ENCODE measurements around the gene DPH3.
A peak's percentile ranks its signal among the peaks of the same experiment; 100 is the strongest.

The DPH3 gene

GRCh38 chr3:16253601-16254000 lies 11.1 kb downstream of the DPH3 start:
- DNase-seq: no peak

DNA sequence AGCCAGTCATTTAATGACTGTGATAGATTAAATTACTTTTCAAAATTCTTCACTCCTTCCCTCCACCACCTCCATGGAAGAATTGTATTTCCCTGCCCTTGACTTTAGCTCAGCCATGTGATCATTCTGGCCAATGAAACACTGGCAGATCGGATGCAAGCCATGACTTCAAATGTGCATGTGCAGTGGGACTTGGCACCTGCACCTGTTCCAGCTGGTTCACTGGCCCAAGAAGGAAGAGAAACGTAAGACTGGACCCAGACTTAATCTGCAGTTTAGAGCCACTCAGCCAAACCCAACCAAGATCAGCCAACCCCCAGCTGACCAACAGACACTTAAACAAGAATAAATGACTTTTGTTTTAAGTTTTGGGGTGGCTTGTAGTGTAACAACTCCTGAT lies 11.8 kb downstream of the DPH3 start:
- DNase-seq: no peak

DNA sequence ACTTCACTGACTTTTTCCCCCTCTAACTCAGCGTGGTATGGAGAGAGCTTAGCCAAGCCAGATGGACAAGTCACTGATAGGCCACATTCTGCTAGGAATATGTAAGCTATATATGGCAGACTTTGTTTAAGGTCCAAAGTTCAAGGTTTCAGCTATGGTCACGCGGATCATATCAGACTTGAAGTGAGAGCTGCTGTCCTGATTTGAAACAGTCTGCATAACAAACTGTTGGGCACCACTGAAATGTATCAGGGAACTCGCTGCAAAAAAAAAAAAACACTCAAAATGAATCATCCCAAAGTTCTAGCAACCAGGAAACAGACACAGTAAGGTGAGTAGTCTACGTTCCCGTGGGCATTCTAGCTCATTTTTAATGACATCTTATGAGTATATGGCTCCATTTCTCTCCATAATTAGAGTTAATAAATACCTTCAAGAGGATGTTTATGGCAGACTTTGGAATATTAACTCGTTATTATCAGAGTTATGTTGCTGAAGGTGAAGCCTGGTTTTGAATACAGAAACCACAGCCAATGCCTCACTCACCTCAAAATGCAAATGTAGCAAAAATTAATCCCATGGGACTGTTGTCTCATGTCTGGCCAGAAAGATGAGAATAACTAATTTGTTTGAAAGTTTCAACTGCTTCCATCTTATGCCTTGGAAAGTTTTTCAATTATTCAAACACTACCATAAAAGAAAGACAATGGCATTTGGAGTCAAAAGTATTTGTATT lies 12.3 kb downstream of the DPH3 start:
- DNase-seq: no peak

- no peak for DNase-seq
Measured at GRCh38 chr3:16251316-16252085, 13.2 kb downstream of the DPH3 start.

GRCh38 chr3:16249886-16250285 lies 14.9 kb downstream of the DPH3 start:
- DNase-seq: no peak

DNA sequence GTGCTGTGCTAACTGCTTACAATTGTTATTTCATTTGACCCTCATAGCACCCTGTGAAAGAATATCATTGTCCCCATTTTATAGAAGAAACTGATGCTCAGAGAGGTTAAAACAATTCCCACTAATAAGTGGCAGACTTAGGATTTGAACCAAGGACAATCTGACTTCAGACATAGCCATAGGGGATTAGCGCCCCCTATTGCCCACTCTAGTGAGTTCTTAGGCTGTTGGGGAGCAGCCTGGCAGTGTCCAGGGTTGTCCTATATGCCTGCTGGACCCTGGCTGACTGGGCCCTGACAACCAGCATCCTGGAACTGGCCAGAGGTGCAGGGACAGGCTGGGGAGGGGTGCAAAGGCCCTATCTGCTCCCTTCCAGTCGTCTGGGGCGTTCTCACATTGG lies 15.4 kb downstream of the DPH3 start:
- DNase-seq: no peak

- no peak for DNase-seq
Measured at GRCh38 chr3:16248556-16248955, 16.2 kb downstream of the DPH3 start.

GRCh38 chr3:16247282-16248061 lies 17.3 kb downstream of the DPH3 start:
- peak; percentile 52 for DNase-seq

- no peak for DNase-seq
Measured at GRCh38 chr3:16245609-16246008, 19.1 kb downstream of the DPH3 start.

DNA sequence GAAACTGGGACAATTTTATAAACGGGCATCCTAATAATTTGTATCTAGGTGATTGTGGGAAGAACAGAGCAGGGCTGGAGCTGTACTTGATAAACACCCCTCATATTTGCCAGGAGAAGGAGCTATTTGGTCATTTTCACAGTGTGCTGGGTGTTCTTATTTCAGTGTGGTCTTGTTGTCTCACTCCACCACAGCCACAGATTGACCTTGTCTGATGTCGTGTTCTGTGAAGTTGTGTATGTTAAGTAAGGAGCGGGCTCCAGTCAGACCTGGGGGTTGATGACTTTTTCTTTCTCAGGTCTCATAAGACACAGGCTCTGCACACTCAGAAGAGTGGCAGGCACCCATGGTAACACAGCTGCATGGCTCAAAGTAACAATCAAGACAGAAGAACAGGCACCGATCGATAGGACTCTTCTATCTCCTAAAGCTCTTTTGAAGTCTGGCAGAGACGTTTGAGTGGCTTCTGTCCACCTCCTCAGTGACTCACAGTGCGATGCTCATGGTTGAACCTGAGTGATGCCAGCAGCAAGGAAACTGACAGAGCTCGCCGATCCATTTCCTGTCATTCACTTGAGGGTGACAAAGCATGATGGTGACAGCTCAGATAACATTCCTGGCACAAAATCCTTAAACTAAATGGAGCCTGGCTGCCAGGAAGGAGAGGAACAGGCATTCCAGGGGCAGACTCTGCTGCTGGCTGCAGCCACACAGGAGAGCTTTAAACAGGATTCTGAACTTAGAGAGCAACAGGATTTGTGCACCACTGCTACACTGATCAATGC lies 20.8 kb downstream of the DPH3 start:
- no peak for DNase-seq

- DNase-seq: no peak
Measured at GRCh38 chr3:16242177-16242576, 22.6 kb downstream of the DPH3 start.

DNA sequence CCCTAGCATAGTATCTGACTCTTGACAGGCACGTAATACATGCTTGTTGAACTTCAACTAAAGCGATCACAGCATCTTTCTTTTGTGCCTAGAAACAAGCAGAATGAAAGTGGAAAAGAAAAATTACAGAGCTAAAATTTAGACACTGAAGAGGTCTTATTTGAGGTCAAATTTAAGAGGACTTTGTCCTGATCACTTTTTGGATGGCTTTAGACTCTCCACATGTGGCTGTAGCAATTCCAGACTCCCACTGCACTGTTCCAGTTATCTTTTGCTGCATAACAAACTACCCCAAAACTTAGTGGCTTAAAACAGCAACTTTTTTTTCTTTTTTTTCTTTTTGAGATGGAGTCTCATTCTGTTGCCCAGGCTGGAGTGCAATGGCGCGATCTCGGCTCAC lies 23.5 kb downstream of the DPH3 start:
- DNase-seq: no peak

DNA sequence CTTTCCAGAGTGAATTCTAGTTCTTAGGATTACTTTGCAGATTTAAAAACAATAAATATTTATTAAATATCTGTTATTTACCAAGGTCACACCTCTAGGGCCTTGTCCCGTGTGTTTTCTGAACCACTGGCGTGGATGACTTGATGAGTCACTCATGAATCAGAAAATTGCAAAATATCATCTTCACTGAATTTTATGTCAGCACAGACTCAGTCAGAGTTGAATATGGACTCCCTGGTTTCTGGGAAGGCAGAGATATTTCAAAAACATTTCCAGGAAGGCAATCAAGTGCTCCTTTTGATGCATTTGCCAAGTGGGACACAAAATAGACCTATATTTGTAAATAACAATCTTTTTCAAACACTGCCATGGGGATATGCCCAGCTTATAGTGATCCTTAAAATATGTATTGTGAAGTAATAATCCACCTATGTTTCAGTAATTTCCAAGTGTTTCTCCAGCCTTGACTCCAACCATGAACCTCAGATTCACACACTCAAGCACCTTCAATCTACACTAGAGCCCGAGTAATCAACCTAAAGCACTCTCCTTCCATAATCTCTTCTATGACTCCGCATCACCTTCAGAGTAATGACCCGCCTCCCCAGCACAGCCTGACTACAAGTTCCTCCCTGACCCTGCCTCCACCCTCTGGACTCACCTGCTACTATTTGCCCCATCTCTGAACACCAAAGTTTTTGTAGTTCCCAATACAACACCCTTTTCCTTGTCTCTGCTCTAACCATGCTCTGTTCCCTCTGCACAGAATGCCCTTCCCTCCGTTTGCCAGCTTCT lies 24.3 kb downstream of the DPH3 start:
- peak; percentile 47 for DNase-seq

DNA sequence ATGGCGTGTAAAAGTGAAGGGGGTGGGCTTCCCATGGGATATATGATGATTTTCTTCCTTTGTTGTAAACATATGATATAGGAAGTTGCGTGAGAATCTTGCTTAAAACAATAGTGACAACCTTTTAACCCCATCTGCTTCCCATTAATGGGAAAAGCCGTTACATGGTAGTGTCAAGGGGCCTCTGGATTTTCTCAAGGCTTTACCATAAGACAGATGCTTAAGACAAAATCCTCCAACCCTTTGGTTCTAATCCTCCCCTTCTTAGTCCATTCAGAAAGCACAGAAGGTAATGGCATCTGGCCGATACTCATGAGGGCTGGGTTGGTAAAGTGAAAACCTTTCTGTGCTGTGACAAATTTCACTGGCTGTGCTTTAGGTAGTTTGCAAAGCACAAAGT lies 25.0 kb downstream of the DPH3 start:
- no peak for DNase-seq

DNA sequence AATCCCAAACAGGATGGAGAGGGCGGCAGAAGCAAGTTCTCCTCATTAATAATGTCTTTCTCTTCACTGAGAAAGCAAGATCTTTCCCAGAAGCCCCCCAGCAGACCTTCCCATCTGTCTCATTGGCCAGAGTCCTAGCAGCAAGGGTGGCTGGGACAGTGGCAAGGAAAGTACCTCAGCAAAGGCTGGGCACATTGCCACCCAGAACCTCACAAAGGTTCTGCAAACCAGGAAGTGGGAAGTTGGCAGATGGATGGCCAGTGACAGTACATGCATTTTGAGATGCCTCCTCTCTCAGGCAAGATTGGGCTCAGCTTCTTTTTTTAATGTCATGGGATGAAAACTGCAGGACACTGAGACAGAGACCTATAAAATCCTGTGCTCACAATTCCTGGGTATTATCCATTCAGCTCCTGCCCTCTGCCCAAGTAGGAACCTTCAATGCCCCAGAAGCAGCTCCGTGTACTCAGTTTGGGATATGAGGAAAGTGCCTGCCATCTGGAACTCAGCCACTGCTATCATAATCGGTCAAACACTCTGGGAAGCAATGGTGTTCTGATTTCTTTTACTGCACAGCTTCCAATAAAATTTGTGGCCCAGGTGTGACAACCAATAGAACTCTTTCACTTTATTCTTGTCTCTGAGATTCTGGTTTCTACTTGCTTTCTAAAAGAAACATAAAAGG lies 25.5 kb downstream of the DPH3 start:
- no peak for DNase-seq

DNA sequence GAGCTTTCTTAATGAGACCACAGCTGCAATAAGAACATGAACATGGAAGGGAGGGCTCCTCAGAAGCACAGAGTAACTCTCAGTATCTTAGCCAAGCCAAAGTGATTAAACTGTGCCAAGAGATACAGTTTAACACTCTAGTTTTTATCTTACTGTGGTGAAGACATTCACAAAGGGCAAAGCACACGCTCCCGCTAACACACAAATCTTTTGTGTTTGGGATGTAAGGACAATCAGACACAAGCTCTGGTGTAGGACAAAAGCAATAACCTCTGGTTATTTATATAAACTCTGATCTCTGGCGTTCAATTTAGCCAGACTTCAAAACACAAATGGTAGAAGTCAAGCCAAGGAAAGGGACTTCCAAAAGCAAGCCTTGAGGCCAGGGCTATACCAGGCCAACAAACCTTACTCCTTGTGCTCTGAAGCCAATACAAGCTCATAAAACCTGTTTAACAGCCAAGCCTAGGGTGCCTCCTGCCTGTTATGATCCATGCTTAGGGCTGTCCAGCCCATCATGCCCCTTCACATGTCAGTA lies 27.8 kb downstream of the DPH3 start:
- DNase-seq: no peak

GRCh38 chr3:16236030-16236639 lies 28.6 kb downstream of the DPH3 start:
- no peak for DNase-seq

DNA sequence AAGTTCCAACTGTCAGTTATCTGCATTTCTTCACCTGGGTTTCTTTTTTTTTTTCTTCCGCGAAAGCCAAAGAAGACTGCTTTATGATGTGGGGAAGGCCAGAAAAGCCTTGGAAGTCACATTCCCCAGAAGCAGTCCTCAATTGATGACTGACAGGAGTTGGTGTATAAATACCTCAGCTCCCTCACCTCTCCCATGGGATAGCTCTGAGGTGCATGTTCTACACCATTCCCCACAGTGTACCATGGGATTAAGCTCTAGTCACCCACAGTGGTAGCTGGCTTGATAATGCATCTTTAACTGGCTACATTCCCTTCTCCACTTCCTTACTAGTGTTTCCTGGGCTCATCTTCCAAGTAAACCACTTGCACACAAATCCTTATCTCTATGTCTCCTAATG lies 30.5 kb downstream of the DPH3 start:
- no peak for DNase-seq

DNA sequence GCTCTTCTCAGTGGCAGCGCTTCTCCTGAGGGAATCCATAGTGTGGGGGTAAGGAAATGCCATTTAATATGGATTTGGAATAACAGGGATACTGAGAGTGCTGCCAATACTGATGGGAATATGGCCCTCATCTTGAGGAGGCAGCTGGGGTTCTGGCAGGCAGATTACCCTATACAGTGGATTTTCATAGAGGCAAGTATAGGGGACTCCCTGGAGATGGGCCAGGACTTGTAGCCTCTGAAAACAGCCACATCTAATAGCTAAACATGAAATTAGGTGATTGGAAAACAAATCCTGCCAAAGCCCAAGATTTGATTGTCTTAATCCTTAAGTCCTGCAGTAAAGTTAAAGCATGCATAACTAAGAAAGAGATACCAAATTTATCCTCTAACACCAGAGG lies 30.9 kb downstream of the DPH3 start:
- DNase-seq: no peak

DNA sequence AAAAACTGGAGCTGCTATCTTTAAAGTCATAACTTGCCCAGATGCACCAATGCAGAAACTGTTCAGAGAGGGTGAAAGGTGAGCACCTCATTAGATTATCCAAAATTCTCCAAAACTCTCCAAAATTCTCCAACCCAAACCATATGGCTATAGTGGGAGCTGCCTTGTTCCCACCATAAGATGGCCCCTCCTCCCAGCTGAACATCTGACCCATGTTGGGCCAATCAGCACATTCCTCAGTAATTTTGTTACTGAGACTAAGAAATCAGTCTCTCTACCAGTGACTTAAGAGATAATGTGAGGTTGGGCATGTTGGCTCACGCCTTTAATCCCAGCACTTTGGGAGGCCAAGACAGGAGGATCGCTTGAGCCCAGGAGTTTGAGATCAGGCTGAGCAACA lies 32.8 kb downstream of the DPH3 start:
- no peak for DNase-seq

- DNase-seq: no peak
Measured at GRCh38 chr3:16229681-16230080, 35.1 kb downstream of the DPH3 start.

Measured in NCI-H226 (cell line).